Thoracic aorta (tissue), 2 donors: ENCODE data around the gene LOXL4. TPM values are rescaled to one million over a fixed set of nuclear protein-coding genes. Genes with fewer than 3 reads are reported as not detected.

Experiments used
- ATAC-seq: fragments of 150-250 bp; one replicate; pipeline ENCODE4 v1.8.0; 2017; ENCODE audit warnings: low read depth; ENCODE audit not compliant: insufficient number of reproducible peaks, low FRiP score
- DNase-seq: peaks from one replicate; pipeline ENCODE4 v3.0.0-alpha.2; 2020; ENCODE audit warnings: low spot score
- H3K27ac ChIP-seq, 2 donors: fragments of 200-600 bp; sonication (generic); 1 replicate in 1 of 2; 2 replicates in 1 of 2; pipeline ENCODE4 v1.5.1; 2016; ENCODE audit warnings: mild to moderate bottlenecking in 2 of 2, moderate library complexity in 2 of 2
- H3K27me3 ChIP-seq: fragments of 200-600 bp; sonication (generic); replicated peaks from 2 replicates; pipeline ENCODE4 v1.6.0; 2016; ENCODE audit warnings: mild to moderate bottlenecking; ENCODE audit not compliant: insufficient read depth
- H3K36me3 ChIP-seq: fragments of 200-600 bp; sonication (generic); one replicate; pipeline ENCODE4 v1.5.1; 2016
- H3K4me1 ChIP-seq, 2 donors: fragments of 200-600 bp; sonication (generic); 1 replicate in 1 of 2; 2 replicates in 1 of 2; pipeline versions ENCODE4 v1.5.1 to v1.6.0; 2016; ENCODE audit warnings: low read depth in 2 of 2, mild to moderate bottlenecking in 1 of 2; ENCODE audit not compliant: control insufficient read depth in 1 of 2
- H3K4me3 ChIP-seq: fragments of 200-600 bp; sonication (generic); 2 replicates; pipeline ENCODE4 v1.5.1; 2016; ENCODE audit warnings: mild to moderate bottlenecking
- H3K9me3 ChIP-seq: fragments of 200-600 bp; sonication (generic); 2 replicates; pipeline ENCODE4 v1.5.1; 2016
- CTCF ChIP-seq: fragments of 200-600 bp; sonication (generic); IDR thresholded peaks from one replicate; pipeline ENCODE4 v1.5.1; 2019; ENCODE audit warnings: antibody characterized with exemption
- total RNA-seq, 2 donors: library from RNA; depleted of rRNA; stranded (reverse); fragments of >200 nt; gene quantifications; one replicate each; pipeline versions ENCODE4 v1.1.0 to v1.2.3, GENCODE V29; 2016

LOXL4 gene
- total RNA-seq, 2 donors from 2014 or later, result 15.4 to 24.5 TPM

GRCh38 chr10:98294270-98294627, 26.3 kb upstream of the LOXL4 start:
- ATAC-seq, result no peak

DNA sequence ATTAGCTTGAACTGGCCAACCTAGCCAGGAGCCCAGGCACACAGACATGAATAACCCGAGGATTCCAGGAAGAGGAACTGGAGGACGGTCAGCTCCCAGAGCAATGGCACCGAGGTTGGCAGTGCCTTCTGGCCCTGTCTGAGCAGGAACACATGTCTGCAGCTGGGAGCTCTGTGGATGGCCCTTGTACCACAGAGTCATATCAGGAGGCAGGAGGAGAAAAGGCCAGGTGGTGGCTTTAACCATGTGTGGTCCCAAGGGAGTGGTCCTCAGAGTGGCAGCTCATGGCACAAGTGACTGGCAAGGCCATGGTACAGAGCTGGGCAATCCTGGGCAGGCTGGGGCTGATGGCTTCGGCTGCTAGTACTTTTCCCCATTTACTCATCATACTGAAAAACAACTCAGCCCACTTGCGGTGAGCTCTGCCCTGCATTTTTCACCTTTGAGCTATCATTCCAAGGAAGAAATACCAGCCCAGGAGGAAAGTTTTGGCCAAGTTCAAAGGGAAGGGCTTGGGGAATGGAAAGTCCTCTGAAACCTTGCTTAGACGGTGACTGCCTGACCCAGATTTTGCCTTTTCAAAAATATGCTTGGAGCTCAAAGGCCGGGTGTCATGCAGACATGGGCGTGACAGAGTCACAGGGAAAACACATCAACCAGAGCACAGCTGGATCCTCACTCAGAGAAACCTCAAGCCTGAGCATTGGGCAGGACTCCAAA, 25.7 kb upstream of the LOXL4 start:
- Histone ChIP-seq H3K4me1 (peaks cover 4 to 25% of the 10 kb centered on the region in 2 donors), H3K9me3 (no peaks in the 10 kb centered on the region), H3K27me3 (no peaks in the 10 kb centered on the region), H3K4me3 (no peak overlapping the region), H3K36me3 (no peaks in the 10 kb centered on the region), H3K27ac (no peak overlapping the region)
- TF ChIP-seq CTCF, result no peak
- no peak for ATAC-seq
- DNase-seq, result no peak

More at GRCh38 chr10:98294270-98294627, 26.3 kb upstream of the LOXL4 start:
- no peaks in the 10 kb centered on the region for H3K36me3 ChIP-seq
- no peak overlapping the region for H3K4me3 ChIP-seq
- no peaks in the 10 kb centered on the region for H3K27me3 ChIP-seq
- no peak for TF ChIP-seq CTCF
- no peak overlapping the region for H3K27ac ChIP-seq
- no peaks in the 10 kb centered on the region for H3K9me3 ChIP-seq
- H3K4me1 ChIP-seq, result peaks cover 4 to 25% of the 10 kb centered on the region in 2 donors
- DNase-seq, result no peak

- Histone ChIP-seq H3K36me3 (no peaks in the 10 kb centered on the region), H3K27me3 (no peaks in the 10 kb centered on the region), H3K27ac (no peak overlapping the region), H3K4me3 (no peak overlapping the region), H3K9me3 (no peaks in the 10 kb centered on the region), H3K4me1 (peaks cover 4 to 25% of the 10 kb centered on the region in 2 donors)
- no peak for TF ChIP-seq CTCF
- DNase-seq (no peak), ATAC-seq (no peak)
Measured at GRCh38 chr10:98292971-98293370, 25.0 kb upstream of the LOXL4 start.

DNA sequence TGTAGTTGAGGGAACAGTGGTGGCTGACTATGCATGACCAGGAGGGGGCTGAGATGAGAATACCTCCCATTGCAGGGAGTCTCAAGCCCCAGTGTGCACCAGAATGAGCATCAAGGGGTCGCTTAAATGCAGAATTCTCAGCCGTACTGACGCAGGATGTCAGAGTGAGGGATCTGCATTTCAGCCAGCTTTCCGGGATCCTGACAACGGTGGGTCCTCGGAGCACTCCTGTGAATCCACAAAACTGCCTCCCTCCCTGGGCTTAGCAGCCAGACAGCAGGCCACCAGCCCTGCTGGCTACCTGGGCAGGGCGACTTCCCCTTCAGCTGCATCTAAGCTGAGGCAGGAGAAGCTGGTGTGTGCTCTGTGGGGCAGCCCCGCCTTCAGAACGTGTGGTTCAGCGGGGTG, 21.8 kb upstream of the LOXL4 start:
- H3K4me1 ChIP-seq, result peaks cover 0 to 11% of the 10 kb centered on the region in 2 donors
- no peak for ATAC-seq
- no peaks in the 10 kb centered on the region for H3K36me3 ChIP-seq

DNA sequence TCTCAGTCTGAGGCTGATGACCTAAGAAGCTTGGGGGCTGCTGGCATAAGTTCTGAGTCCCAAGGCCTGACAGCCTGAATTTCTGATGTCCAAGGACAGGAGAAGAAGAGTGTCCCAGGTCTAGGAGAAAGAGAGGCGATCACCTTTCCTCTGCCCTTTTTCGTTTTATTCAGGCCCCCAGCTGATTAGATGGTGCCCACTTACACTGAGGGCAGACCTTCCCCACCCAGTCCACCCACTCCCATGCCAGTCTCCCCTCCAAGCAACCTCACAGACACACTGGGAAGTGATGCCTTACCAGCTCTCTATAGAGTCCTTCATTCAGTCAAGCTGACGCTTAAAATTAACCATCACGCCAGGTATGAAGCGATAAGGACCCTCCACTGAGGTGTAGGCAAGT, 19.3 kb upstream of the LOXL4 start:
- no peaks in the 10 kb centered on the region for H3K36me3 ChIP-seq
- H3K4me1 ChIP-seq, result no peaks in the 10 kb centered on the region
- no peak for DNase-seq
- H3K4me3 ChIP-seq, result no peak overlapping the region
- ATAC-seq, result no peak
- no peak for TF ChIP-seq CTCF
- no peaks in the 10 kb centered on the region for H3K9me3 ChIP-seq
- no peak overlapping the region for H3K27ac ChIP-seq
- no peaks in the 10 kb centered on the region for H3K27me3 ChIP-seq

More for the DNA sequence above, 21.8 kb upstream of the LOXL4 start:
- DNase-seq, result no peak
- Histone ChIP-seq H3K4me3 (no peak overlapping the region), H3K27ac (no peak overlapping the region), H3K9me3 (no peaks in the 10 kb centered on the region), H3K27me3 (no peaks in the 10 kb centered on the region)
- no peak for TF ChIP-seq CTCF
